ENCODE measurements around the gene RNASE13. TPM values are rescaled to one million over a fixed set of nuclear protein-coding genes. Genes with fewer than 3 reads are reported as not detected.

Gene RNASE13
- polyA plus RNA-seq, 2 of the 4 experiments (the other 2 are of a cell fraction) = not detected

- DNase-seq (ENCODE audit: low read depth in 1 of 2, low spot score in 1 of 2) = peak; percentile 37 to 58
- peak overlapping the region; percentile 83 to 95 for H3K27ac ChIP-seq
These were observed 36.8 kb upstream of the RNASE13 start for GRCh38 chr14:21071225-21072030.

GRCh38 chr14:21070610-21071224 is 36.1 kb upstream of the RNASE13 start:
- POLR2A ChIA-PET = interaction anchor here (0.9 to 2.2 kb wide), 9 partner anchors 12 to 100 kb away, joined by 3 to 10 read pairs (median 6); no protein-coding TSS in a partner anchor
- peak in 1 of 2 experiments; percentile 40 for DNase-seq (ENCODE audit: low read depth in 1 of 2, low spot score in 1 of 2)
- H3K4me2 ChIP-seq = peak overlapping the region; percentile 99

More at GRCh38 chr14:21071225-21072030, 36.8 kb upstream of the RNASE13 start:
- FAIRE-seq (no peak), ATAC-seq (peak; percentile 45 to 67)
- Histone ChIP-seq H3K4me1 (peaks cover 23% of the 10 kb centered on the region), H3K4me2 (peak overlapping the region; percentile 99), H3K4me3 (peak overlapping the region; percentile 79), H3K9me3 (no peaks in the 10 kb centered on the region)
- ChIA-PET CTCF (interaction anchor here (0.5 to 15.5 kb wide), 20 partner anchors 9 to 442 kb away, joined by 3 to 369 read pairs (median 4); partner anchors contain the start of genes RNASE8, TMEM253 and ZNF219), POLR2A (interaction anchor here (0.6 to 2.2 kb wide), 9 partner anchors 12 to 101 kb away, joined by 3 to 10 read pairs (median 6); no protein-coding TSS in a partner anchor)
- no peak for TF ChIP-seq CEBPB (IDR thresholded peaks at IDR 0.05)
- 0 out of 5 replicates have a peak, but pooled peaks of 1 of the 2 experiments have one; percentile 32 for TF ChIP-seq JUN (IDR thresholded peaks at IDR 0.05)
- 72% methylated on average over 8 of the region's 37 CpGs for WGBS (ENCODE audit: missing lambda C conversion rate)

GRCh38 chr14:21070083-21070609 is 35.5 kb upstream of the RNASE13 start, which contains the start of gene ARHGEF40:
Gene ARHGEF40 (plus strand): TSS chr14:21070304. CDS start chr14:21070397, 93 bp downstream.
- 0 out of 2 replicates have a peak, but pooled peaks have one; percentile 28 for TF ChIP-seq MAX (IDR thresholded peaks at IDR 0.05)
- TF ChIP-seq JUN (IDR thresholded peaks at IDR 0.05) = peak in 1 of 2 experiments; percentile 36; a peak in 1 of 5 replicates
- TF ChIP-seq EP300 (IDR thresholded peaks at IDR 0.05) = no peak
- FAIRE-seq (no peak), DNase-seq (ENCODE audit: low read depth in 1 of 2, low spot score in 1 of 2) (peak in 1 of 2 experiments; percentile 40), ATAC-seq (peak; percentile 53 to 57)
- under 1% methylated on average over 12 of the region's 63 CpGs for WGBS (ENCODE audit: missing lambda C conversion rate)
- H3K27ac ChIP-seq = peak within 1 kb of the TSS; percentile 83 to 95
- H3K4me2 ChIP-seq = peak within 1 kb of the TSS; percentile 99
- H3K9me3 ChIP-seq = no peaks in the 10 kb centered on the region
- peak within 1 kb of the TSS; percentile 79 for H3K4me3 ChIP-seq
- CTCF ChIA-PET = interaction anchor here (1.0 to 15.5 kb wide), 11 partner anchors 12 to 56 kb away, joined by 3 to 369 read pairs (median 8); partner anchors contain the start of genes TMEM253 and ZNF219
- POLR2A ChIA-PET = interaction anchor here (0.9 to 2.2 kb wide), 7 partner anchors 17 to 99 kb away, joined by 3 to 10 read pairs (median 6); no protein-coding TSS in a partner anchor
- peaks cover 23% of the 10 kb centered on the region for H3K4me1 ChIP-seq

More at GRCh38 chr14:21070610-21071224, 36.1 kb upstream of the RNASE13 start:
- FAIRE-seq (no peak), ATAC-seq (peak; percentile 41 to 60)
- no peak for TF ChIP-seq HOXB13 (CRISPR knock-in tag; IDR thresholded peaks at IDR 0.05; ENCODE audit: low read depth)
- 0 out of 2 replicates have a peak, but pooled peaks have one; percentile 16 for TF ChIP-seq PHF8 (IDR thresholded peaks at IDR 0.05; ENCODE audit: borderline replicate concordance, low read depth)
- CTCF ChIA-PET = interaction anchor here (0.5 to 15.5 kb wide), 16 partner anchors 8 to 211 kb away, joined by 3 to 369 read pairs (median 6); partner anchors contain the start of genes TMEM253 and ZNF219
- no peaks in the 10 kb centered on the region for H3K9me3 ChIP-seq
- WGBS (ENCODE audit: missing lambda C conversion rate) = 2% methylated on average over 18 of the region's 23 CpGs
- H3K27ac ChIP-seq = peak overlapping the region; percentile 83 to 95
- H3K4me3 ChIP-seq = peak overlapping the region; percentile 79
- H3K4me1 ChIP-seq = peaks cover 23% of the 10 kb centered on the region

DNA sequence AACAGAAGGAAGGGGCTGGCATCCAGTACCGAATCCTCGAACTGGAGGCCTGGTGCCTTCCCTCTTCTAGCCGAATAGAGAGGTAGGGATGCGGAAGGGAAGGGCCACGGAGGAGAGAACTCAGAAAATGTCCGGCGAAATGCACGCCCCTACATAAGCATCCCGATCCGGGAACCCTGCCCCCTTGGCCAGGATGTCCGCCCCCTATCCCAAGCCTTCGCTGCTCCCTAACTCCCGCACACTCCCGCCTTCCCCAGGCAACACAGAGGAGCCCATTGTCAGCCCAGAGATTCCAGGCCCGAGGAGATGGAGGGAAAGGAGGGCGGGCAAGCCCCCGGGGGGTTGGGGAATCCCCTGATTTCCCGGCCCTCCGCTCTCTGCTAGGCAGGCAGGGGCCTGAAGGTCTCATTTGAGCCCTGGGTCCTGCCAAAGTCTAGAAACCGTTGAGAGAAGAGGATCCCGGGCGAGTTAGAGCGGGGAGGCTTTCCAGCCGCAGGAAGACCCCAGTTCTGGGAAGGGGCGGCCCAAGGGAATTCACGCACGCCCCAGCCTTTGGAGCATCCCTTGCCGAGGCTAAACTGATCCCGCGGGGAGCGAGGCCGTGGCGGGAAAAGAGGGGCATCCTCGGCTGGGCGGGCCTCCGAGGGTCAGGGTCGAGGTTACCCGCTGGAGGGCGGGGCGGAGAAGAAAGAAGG is 34.9 kb upstream of the RNASE13 start:
- peak overlapping the region; percentile 99 for H3K4me2 ChIP-seq
- peak in 1 of 2 experiments; percentile 8; a peak in 3 of 6 replicates for ATAC-seq
- no peak for FAIRE-seq
- 29% methylated on average over 36 of the region's 40 CpGs for WGBS (ENCODE audit: missing lambda C conversion rate)
- no peaks in the 10 kb centered on the region for H3K9me3 ChIP-seq
- peak in 1 of 2 experiments; percentile 19 for DNase-seq (ENCODE audit: low read depth in 1 of 2, low spot score in 1 of 2)
- peak overlapping the region; percentile 83 to 95 for H3K27ac ChIP-seq
- peak overlapping the region; percentile 79 for H3K4me3 ChIP-seq
- POLR2A ChIA-PET = interaction anchor here (0.9 to 1.7 kb wide), 4 partner anchors 19 to 55 kb away, joined by 3 to 11 read pairs (median 8); no protein-coding TSS in a partner anchor
- CTCF ChIA-PET = interaction anchor here (1.1 to 15.5 kb wide), 18 partner anchors 12 to 55 kb away, joined by 3 to 369 read pairs (median 26); partner anchors contain the start of genes TMEM253 and ZNF219
- peaks cover 23% of the 10 kb centered on the region for H3K4me1 ChIP-seq
- no peak for TF ChIP-seq PBX3 (IDR thresholded peaks at IDR 0.05)
- no peak for TF ChIP-seq PHF8 (IDR thresholded peaks at IDR 0.05; ENCODE audit: borderline replicate concordance, low read depth)
- TF ChIP-seq, protein P1, sequence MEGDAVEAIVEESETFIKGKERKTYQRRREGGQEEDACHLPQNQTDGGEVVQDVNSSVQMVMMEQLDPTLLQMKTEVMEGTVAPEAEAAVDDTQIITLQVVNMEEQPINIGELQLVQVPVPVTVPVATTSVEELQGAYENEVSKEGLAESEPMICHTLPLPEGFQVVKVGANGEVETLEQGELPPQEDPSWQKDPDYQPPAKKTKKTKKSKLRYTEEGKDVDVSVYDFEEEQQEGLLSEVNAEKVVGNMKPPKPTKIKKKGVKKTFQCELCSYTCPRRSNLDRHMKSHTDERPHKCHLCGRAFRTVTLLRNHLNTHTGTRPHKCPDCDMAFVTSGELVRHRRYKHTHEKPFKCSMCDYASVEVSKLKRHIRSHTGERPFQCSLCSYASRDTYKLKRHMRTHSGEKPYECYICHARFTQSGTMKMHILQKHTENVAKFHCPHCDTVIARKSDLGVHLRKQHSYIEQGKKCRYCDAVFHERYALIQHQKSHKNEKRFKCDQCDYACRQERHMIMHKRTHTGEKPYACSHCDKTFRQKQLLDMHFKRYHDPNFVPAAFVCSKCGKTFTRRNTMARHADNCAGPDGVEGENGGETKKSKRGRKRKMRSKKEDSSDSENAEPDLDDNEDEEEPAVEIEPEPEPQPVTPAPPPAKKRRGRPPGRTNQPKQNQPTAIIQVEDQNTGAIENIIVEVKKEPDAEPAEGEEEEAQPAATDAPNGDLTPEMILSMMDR (IDR thresholded peaks at IDR 0.05) = no peak
- TF ChIP-seq SMC3 (IDR thresholded peaks at IDR 0.05) = no peak
- no peak for TF ChIP-seq EHF (CRISPR knock-in tag; IDR thresholded peaks at IDR 0.05)
- TF ChIP-seq FOXS1 (CRISPR knock-in tag; IDR thresholded peaks at IDR 0.05) = no peak
- TF ChIP-seq ZSCAN20 (CRISPR knock-in tag; IDR thresholded peaks at IDR 0.05) = no peak
- no peak for TF ChIP-seq TFCP2L1 (CRISPR knock-in tag; IDR thresholded peaks at IDR 0.05)
- TF ChIP-seq HOXB5 (CRISPR knock-in tag; IDR thresholded peaks at IDR 0.05) = no peak
- TF ChIP-seq BCL3 (IDR thresholded peaks at IDR 0.05) = no peak
- TF ChIP-seq HOXB13 (CRISPR knock-in tag; IDR thresholded peaks at IDR 0.05; ENCODE audit: low read depth) = no peak
- no peak for TF ChIP-seq HOXA7 (CRISPR knock-in tag; IDR thresholded peaks at IDR 0.05)

Data from A549 (cell line).